Left lobe of liver (tissue), 2 donors: ENCODE measurements around the gene TTLL8. TPM values are rescaled to one million over a fixed set of nuclear protein-coding genes. Genes with fewer than 3 reads are reported as not detected.
"Not testable (repeated sequence)": the region's sequence is repeated elsewhere in the genome, so short reads cannot be mapped to it uniquely, and the experiment has no call there.

ENCODE experiments used
- ATAC-seq: fragments of 200-7000 bp; cut with Tn5 transposase; one replicate; pipeline ENCODE4 v1.9.1; 2020; ENCODE audit warnings: mild to moderate bottlenecking, moderate library complexity
- DNase-seq: peaks from one replicate; pipeline ENCODE4 v3.0.0-alpha.2; 2020; ENCODE audit warnings: low spot score
- total RNA-seq: library from RNA; stranded (reverse); gene quantifications from one replicate; pipeline ENCODE4 v1.2.1, GENCODE V29; 2021
- donor health status: DM: no; HTN: no; CAD: no; lungs with moderate emphysema.
- donor health status: DM: no; HTN: yes; CAD: no.

TTLL8 gene
- total RNA-seq, result not detected

- no peak for DNase-seq
- ATAC-seq, result no peak
These were observed at the start of gene TTLL8 for GRCh38 chr22:50058061-50058905. TTLL8 (minus strand) TSS chr22:50058298.

- DNase-seq (no peak), ATAC-seq (no peak)
These were observed 49.4 kb upstream of the TTLL8 start for GRCh38 chr22:50107529-50107928.

- DNase-seq, result no peak
- peak; percentile 25 for ATAC-seq
These were observed 47.4 kb upstream of the TTLL8 start for GRCh38 chr22:50105208-50106100.

- ATAC-seq (no peak), DNase-seq (no peak)
These were observed 46.0 kb upstream of the TTLL8 start for GRCh38 chr22:50104141-50104544.

GRCh38 chr22:50102946-50103345 lies 44.8 kb upstream of the TTLL8 start:
- ATAC-seq, result peak; percentile 68
- DNase-seq, result no peak

GRCh38 chr22:50101870-50102565 lies 43.9 kb upstream of the TTLL8 start:
- ATAC-seq, result no peak
- DNase-seq, result no peak

GRCh38 chr22:50098052-50098451 lies 40.0 kb upstream of the TTLL8 start:
- no peak for DNase-seq
- no peak for ATAC-seq

GRCh38 chr22:50092342-50092741 lies 34.2 kb upstream of the TTLL8 start:
- ATAC-seq, result no peak
- no peak for DNase-seq

GRCh38 chr22:50091092-50091768 lies 33.1 kb upstream of the TTLL8 start:
- ATAC-seq (no peak), DNase-seq (no peak)

GRCh38 chr22:50090412-50090714 lies 32.3 kb upstream of the TTLL8 start:
- ATAC-seq (no peak), DNase-seq (no peak)

GRCh38 chr22:50089682-50090411 lies 31.7 kb upstream of the TTLL8 start, which contains the start of gene MOV10L1:
MOV10L1 (plus strand) TSS chr22:50090006; CDS start chr22:50090089, 83 bp downstream.
- DNase-seq, result no peak
- no peak for ATAC-seq

GRCh38 chr22:50089231-50089630 lies 31.1 kb upstream of the TTLL8 start:
- no peak for ATAC-seq
- no peak for DNase-seq

GRCh38 chr22:50088096-50088495 lies 30.0 kb upstream of the TTLL8 start:
- DNase-seq (no peak), ATAC-seq (no peak)

GRCh38 chr22:50087646-50088045 lies 29.5 kb upstream of the TTLL8 start:
- ATAC-seq, result no peak

GRCh38 chr22:50086975-50087374 lies 28.9 kb upstream of the TTLL8 start:
- not testable (repeated sequence) for ATAC-seq, DNase-seq

More at GRCh38 chr22:50087646-50088045, 29.5 kb upstream of the TTLL8 start:
- DNase-seq, result no peak

- DNase-seq (no peak), ATAC-seq (no peak)
These were observed 28.4 kb upstream of the TTLL8 start for GRCh38 chr22:50086526-50086925.

GRCh38 chr22:50085211-50085972 lies 27.3 kb upstream of the TTLL8 start, which contains the start of gene MLC1:
MLC1 (minus strand) TSS chr22:50085426; CDS start chr22:50084902, 524 bp downstream.
- no peak for ATAC-seq
- no peak for DNase-seq

- no peak for ATAC-seq
- DNase-seq, result no peak
These were observed 26.5 kb upstream of the TTLL8 start for GRCh38 chr22:50084614-50085021.

GRCh38 chr22:50084080-50084477 lies 26.0 kb upstream of the TTLL8 start:
- DNase-seq (no peak), ATAC-seq (no peak)
